ENCODE results near the gene PDE6G. TPM values are rescaled to one million over a fixed set of nuclear protein-coding genes. Genes with fewer than 3 reads are reported as not detected.

PDE6G gene
- total and polyA plus RNA-seq, 2 of the 13 experiments (the other 11 are each of a cell fraction or from before 2014, with no cell fraction given), result 1.4 to 6.7 TPM

GRCh38 chr17:81608605-81609004, 47.7 kb downstream of the PDE6G start:
- no peaks in the 10 kb centered on the region for H3K4me1 ChIP-seq (ENCODE audit: insufficient read depth, low read length)
- in situ Hi-C loops (cut with HindIII; ENCODE audit: extremely low pct_ligation_motif_present, low pct_unique_long_range_greater_than_20kb), result no loop called here
- H2AFZ ChIP-seq (ENCODE audit: low read length), result no peak overlapping the region
- FAIRE-seq (no peak), DNase-seq (ENCODE audit: low spot score) (no peak), ATAC-seq (no peak)
- peaks cover 46 to 79% of the 10 kb centered on the region in 2 experiments for H3K36me3 ChIP-seq (replicated peaks in 1 of 2; ENCODE audit: control insufficient read depth in 1 of 2, insufficient read depth in 2 of 2, low read length in 2 of 2)
- ChIA-PET POLR2A (no interaction called here), CTCF (ENCODE audit: low intra/inter-chr PET ratio, low total read pairs) (no interaction called here)
- 96% methylated on average over 13 of the region's 13 CpGs for WGBS (ENCODE audit: low lambda C conversion rate)
- no TSS peak for BruUV-seq (replicated peaks)
- H3K9ac ChIP-seq (ENCODE audit: insufficient read depth, low read depth, low read length), result no peak overlapping the region
- no peak overlapping the region for H3K4me3 ChIP-seq (replicated peaks in 1 of 3; ENCODE audit: insufficient read depth in 1 of 3, low read depth in 2 of 3, low read length in 3 of 3)
- H3K27me3 ChIP-seq (ENCODE audit: control insufficient read depth in 1 of 2, insufficient read depth in 2 of 2, low read length in 2 of 2), result no peaks in the 10 kb centered on the region
- H4K20me1 ChIP-seq (ENCODE audit: insufficient read depth, low read length), result peaks cover 5% of the 10 kb centered on the region
- intact Hi-C loops (cut with micrococcal nuclease; ENCODE audit: unreplicated experiment), result no loop called here
- peaks cover 10% of the 10 kb centered on the region for H3K79me2 ChIP-seq (ENCODE audit: insufficient read depth, low read length)
- H3K27ac ChIP-seq (ENCODE audit: extremely low read length, insufficient read depth, low read length), result no peak overlapping the region
- H3K9me3 ChIP-seq (ENCODE audit: low read length), result no peaks in the 10 kb centered on the region
- no peak overlapping the region for H3K4me2 ChIP-seq (ENCODE audit: low read depth, low read length)
- TF ChIP-seq EZH2 (conservative IDR thresholded peaks at IDR 0.05; ENCODE audit: low read depth, low read length) (no peak), ZMAT3 (CRISPR knock-in tag; conservative IDR thresholded peaks at IDR 0.05) (no peak), HNF4A (CRISPR knock-in tag; IDR thresholded peaks at IDR 0.05) (no peak), RBFOX2 (IDR thresholded peaks at IDR 0.05; ENCODE audit: low read depth, low read length) (no peak), ZNF296 (CRISPR knock-in tag; conservative IDR thresholded peaks at IDR 0.05) (no peak), KLF15 (CRISPR knock-in tag; IDR thresholded peaks at IDR 0.05; ENCODE audit: borderline replicate concordance) (no peak), NFIB (CRISPR knock-in tag; IDR thresholded peaks at IDR 0.05; ENCODE audit: borderline replicate concordance) (no peak), ATF2 (CRISPR knock-in tag; IDR thresholded peaks at IDR 0.05) (no peak), TBL1XR1 (IDR thresholded peaks at IDR 0.05; ENCODE audit: borderline replicate concordance, low read length, partially characterized antibody) (no peak), YEATS4 (CRISPR knock-in tag; IDR thresholded peaks at IDR 0.05; ENCODE audit: borderline replicate concordance) (no peak), ZNF275 (CRISPR knock-in tag; IDR thresholded peaks at IDR 0.05; ENCODE audit: borderline replicate concordance) (no peak), ZNF138 (CRISPR knock-in tag; IDR thresholded peaks at IDR 0.05; ENCODE audit: low read depth) (no peak), ZBTB10 (CRISPR knock-in tag; IDR thresholded peaks at IDR 0.05; ENCODE audit: borderline replicate concordance) (no peak), FOXK2 (IDR thresholded peaks at IDR 0.05) (no peak), NR2F1 (CRISPR knock-in tag; IDR thresholded peaks at IDR 0.05) (no peak), ZNF691 (CRISPR knock-in tag; IDR thresholded peaks at IDR 0.05; ENCODE audit: borderline replicate concordance, low read depth) (no peak), PHF5A (CRISPR knock-in tag; IDR thresholded peaks at IDR 0.05; ENCODE audit: low read depth, unreplicated experiment) (no peak)
